ENCODE data around the gene TLR2.

The TLR2 gene

GRCh38 chr4:153710681-153711080 is 26.6 kb downstream of the TLR2 start:
- Histone ChIP-seq H3K4me3 (ENCODE audit: low read length) (no peak overlapping the region), H3K36me3 (ENCODE audit: control insufficient read depth, insufficient read depth, low read length, severe bottlenecking) (no peaks in the 10 kb centered on the region), H3K27me3 (replicated peaks; ENCODE audit: control insufficient read depth, insufficient read depth, low read length) (peaks cover 45% of the 10 kb centered on the region), H3K4me1 (ENCODE audit: control insufficient read depth, insufficient read depth, low read length) (no peaks in the 10 kb centered on the region), H3K9ac (ENCODE audit: low read length) (no peak overlapping the region), H3K9me3 (ENCODE audit: control insufficient read depth, low read length) (peaks cover 4% of the 10 kb centered on the region)
- DNase-seq (ENCODE audit: low read depth), result no peak

- no peak for DNase-seq (ENCODE audit: low read depth)
- peaks cover 20% of the 10 kb centered on the region for H3K27me3 ChIP-seq (replicated peaks; ENCODE audit: control insufficient read depth, insufficient read depth, low read length)
- H3K4me1 ChIP-seq (ENCODE audit: control insufficient read depth, insufficient read depth, low read length), result no peaks in the 10 kb centered on the region
- H3K36me3 ChIP-seq (ENCODE audit: control insufficient read depth, insufficient read depth, low read length, severe bottlenecking), result no peaks in the 10 kb centered on the region
- H3K9me3 ChIP-seq (ENCODE audit: control insufficient read depth, low read length), result peaks cover 7% of the 10 kb centered on the region
- no peak overlapping the region for H3K9ac ChIP-seq (ENCODE audit: low read length)
- H3K4me3 ChIP-seq (ENCODE audit: low read length), result no peak overlapping the region
Measured at GRCh38 chr4:153713866-153714646, 30.0 kb downstream of the TLR2 start.

GRCh38 chr4:153722036-153722435 is 38.0 kb downstream of the TLR2 start:
- no peaks in the 10 kb centered on the region for H3K36me3 ChIP-seq (ENCODE audit: control insufficient read depth, insufficient read depth, low read length, severe bottlenecking)
- H3K4me1 ChIP-seq (ENCODE audit: control insufficient read depth, insufficient read depth, low read length), result peaks cover 10% of the 10 kb centered on the region
- no peak overlapping the region for H3K9ac ChIP-seq (ENCODE audit: low read length)
- H3K4me3 ChIP-seq (ENCODE audit: low read length), result no peak overlapping the region
- H3K9me3 ChIP-seq (ENCODE audit: control insufficient read depth, low read length), result peaks cover 3% of the 10 kb centered on the region
- DNase-seq (ENCODE audit: low read depth), result no peak
- peaks cover 38% of the 10 kb centered on the region for H3K27me3 ChIP-seq (replicated peaks; ENCODE audit: control insufficient read depth, insufficient read depth, low read length)

- no peaks in the 10 kb centered on the region for H3K36me3 ChIP-seq (ENCODE audit: control insufficient read depth, insufficient read depth, low read length, severe bottlenecking)
- peaks cover 10% of the 10 kb centered on the region for H3K4me1 ChIP-seq (ENCODE audit: control insufficient read depth, insufficient read depth, low read length)
- H3K27me3 ChIP-seq (replicated peaks; ENCODE audit: control insufficient read depth, insufficient read depth, low read length), result peaks cover 52% of the 10 kb centered on the region
- DNase-seq (ENCODE audit: low read depth), result no peak
- H3K9ac ChIP-seq (ENCODE audit: low read length), result no peak overlapping the region
- no peaks in the 10 kb centered on the region for H3K9me3 ChIP-seq (ENCODE audit: control insufficient read depth, low read length)
- no peak overlapping the region for H3K4me3 ChIP-seq (ENCODE audit: low read length)
Measured at GRCh38 chr4:153724606-153725005, 40.5 kb downstream of the TLR2 start.

GRCh38 chr4:153725136-153725830 is 41.2 kb downstream of the TLR2 start:
- Histone ChIP-seq H3K4me1 (ENCODE audit: control insufficient read depth, insufficient read depth, low read length) (peaks cover 10% of the 10 kb centered on the region), H3K36me3 (ENCODE audit: control insufficient read depth, insufficient read depth, low read length, severe bottlenecking) (no peaks in the 10 kb centered on the region), H3K9me3 (ENCODE audit: control insufficient read depth, low read length) (no peaks in the 10 kb centered on the region), H3K27me3 (replicated peaks; ENCODE audit: control insufficient read depth, insufficient read depth, low read length) (peaks cover 56% of the 10 kb centered on the region), H3K9ac (ENCODE audit: low read length) (no peak overlapping the region), H3K4me3 (ENCODE audit: low read length) (no peak overlapping the region)
- peak; percentile 29 for DNase-seq (ENCODE audit: low read depth)

- Histone ChIP-seq H3K27me3 (replicated peaks; ENCODE audit: control insufficient read depth, insufficient read depth, low read length) (peaks cover 56% of the 10 kb centered on the region), H3K9ac (ENCODE audit: low read length) (no peak overlapping the region), H3K4me3 (ENCODE audit: low read length) (no peak overlapping the region), H3K36me3 (ENCODE audit: control insufficient read depth, insufficient read depth, low read length, severe bottlenecking) (no peaks in the 10 kb centered on the region), H3K4me1 (ENCODE audit: control insufficient read depth, insufficient read depth, low read length) (peaks cover 10% of the 10 kb centered on the region), H3K9me3 (ENCODE audit: control insufficient read depth, low read length) (no peaks in the 10 kb centered on the region)
- DNase-seq (ENCODE audit: low read depth), result no peak
Measured at GRCh38 chr4:153725831-153726154, 41.7 kb downstream of the TLR2 start.

GRCh38 chr4:153728151-153728550 is 44.1 kb downstream of the TLR2 start:
- H3K9me3 ChIP-seq (ENCODE audit: control insufficient read depth, low read length), result no peaks in the 10 kb centered on the region
- no peaks in the 10 kb centered on the region for H3K36me3 ChIP-seq (ENCODE audit: control insufficient read depth, insufficient read depth, low read length, severe bottlenecking)
- peaks cover 10% of the 10 kb centered on the region for H3K4me1 ChIP-seq (ENCODE audit: control insufficient read depth, insufficient read depth, low read length)
- peaks cover 39% of the 10 kb centered on the region for H3K27me3 ChIP-seq (replicated peaks; ENCODE audit: control insufficient read depth, insufficient read depth, low read length)
- H3K9ac ChIP-seq (ENCODE audit: low read length), result no peak overlapping the region
- DNase-seq (ENCODE audit: low read depth), result no peak
- no peak overlapping the region for H3K4me3 ChIP-seq (ENCODE audit: low read length)

- no peak overlapping the region for H3K4me3 ChIP-seq (ENCODE audit: low read length)
- H3K4me1 ChIP-seq (ENCODE audit: control insufficient read depth, insufficient read depth, low read length), result peaks cover 10% of the 10 kb centered on the region
- H3K9ac ChIP-seq (ENCODE audit: low read length), result no peak overlapping the region
- DNase-seq (ENCODE audit: low read depth), result no peak
- H3K27me3 ChIP-seq (replicated peaks; ENCODE audit: control insufficient read depth, insufficient read depth, low read length), result peaks cover 33% of the 10 kb centered on the region
- H3K9me3 ChIP-seq (ENCODE audit: control insufficient read depth, low read length), result no peaks in the 10 kb centered on the region
- no peaks in the 10 kb centered on the region for H3K36me3 ChIP-seq (ENCODE audit: control insufficient read depth, insufficient read depth, low read length, severe bottlenecking)
Measured at GRCh38 chr4:153728660-153729059, 44.6 kb downstream of the TLR2 start.

- no peaks in the 10 kb centered on the region for H3K9me3 ChIP-seq (ENCODE audit: control insufficient read depth, low read length)
- DNase-seq (ENCODE audit: low read depth), result no peak
- H3K9ac ChIP-seq (ENCODE audit: low read length), result no peak overlapping the region
- no peaks in the 10 kb centered on the region for H3K36me3 ChIP-seq (ENCODE audit: control insufficient read depth, insufficient read depth, low read length, severe bottlenecking)
- peaks cover 27% of the 10 kb centered on the region for H3K27me3 ChIP-seq (replicated peaks; ENCODE audit: control insufficient read depth, insufficient read depth, low read length)
- peaks cover 10% of the 10 kb centered on the region for H3K4me1 ChIP-seq (ENCODE audit: control insufficient read depth, insufficient read depth, low read length)
- no peak overlapping the region for H3K4me3 ChIP-seq (ENCODE audit: low read length)
Measured at GRCh38 chr4:153729895-153730294, 45.8 kb downstream of the TLR2 start.

GRCh38 chr4:153731239-153731638 is 47.2 kb downstream of the TLR2 start:
- DNase-seq (ENCODE audit: low read depth), result peak; percentile 93
- Histone ChIP-seq H3K9me3 (ENCODE audit: control insufficient read depth, low read length) (no peaks in the 10 kb centered on the region), H3K27me3 (replicated peaks; ENCODE audit: control insufficient read depth, insufficient read depth, low read length) (peaks cover 26% of the 10 kb centered on the region), H3K36me3 (ENCODE audit: control insufficient read depth, insufficient read depth, low read length, severe bottlenecking) (no peaks in the 10 kb centered on the region), H3K4me3 (ENCODE audit: low read length) (no peak overlapping the region), H3K9ac (ENCODE audit: low read length) (no peak overlapping the region), H3K4me1 (ENCODE audit: control insufficient read depth, insufficient read depth, low read length) (no peaks in the 10 kb centered on the region)

GRCh38 chr4:153733751-153734448 is 49.8 kb downstream of the TLR2 start:
- Histone ChIP-seq H3K9me3 (ENCODE audit: control insufficient read depth, low read length) (no peaks in the 10 kb centered on the region), H3K4me1 (ENCODE audit: control insufficient read depth, insufficient read depth, low read length) (no peaks in the 10 kb centered on the region), H3K9ac (ENCODE audit: low read length) (no peak overlapping the region), H3K4me3 (ENCODE audit: low read length) (no peak overlapping the region), H3K36me3 (ENCODE audit: control insufficient read depth, insufficient read depth, low read length, severe bottlenecking) (no peaks in the 10 kb centered on the region), H3K27me3 (replicated peaks; ENCODE audit: control insufficient read depth, insufficient read depth, low read length) (peaks cover 11% of the 10 kb centered on the region)
- DNase-seq (ENCODE audit: low read depth), result no peak
